Tibial nerve (tissue), 4 donors: ENCODE results near the gene SELPLG. TPM values are rescaled to one million over a fixed set of nuclear protein-coding genes. Genes with fewer than 3 reads are reported as not detected.

Source experiments
- DNase-seq, 2 donors: peaks; one replicate each; pipeline ENCODE4 v3.0.0-alpha.2; 2019; ENCODE audit warnings: low spot score in 2 of 2
- H3K27ac ChIP-seq, 4 donors: fragments of 200-600 bp; sonication (generic) in 3 of 4; one replicate each; pipeline ENCODE4 v1.5.1; 2017 to 2019; ENCODE audit warnings: mild to moderate bottlenecking in 1 of 4
- H3K27me3 ChIP-seq, 2 donors: fragments of 200-600 bp; sonication (generic) in 1 of 2; one replicate each; pipeline versions ENCODE4 v1.5.1 to v1.6.0; 2017 to 2019
- H3K36me3 ChIP-seq, 3 donors: fragments of 200-600 bp; sonication (generic); one replicate each; pipeline ENCODE4 v1.5.1; 2018 to 2019
- H3K4me1 ChIP-seq, 4 donors: fragments of 200-600 bp; sonication (generic) in 3 of 4; one replicate each; pipeline ENCODE4 v1.5.1; 2017 to 2019
- H3K4me3 ChIP-seq, 4 donors: fragments of 200-600 bp; sonication (generic) in 3 of 4; one replicate each; pipeline ENCODE4 v1.5.1; 2017 to 2019; ENCODE audit warnings: mild to moderate bottlenecking in 1 of 4, moderate library complexity in 1 of 4
- H3K9me3 ChIP-seq, 4 donors: fragments of 200-600 bp; sonication (generic) in 3 of 4; one replicate each; pipeline ENCODE4 v1.5.1; 2017 to 2019
- CTCF ChIP-seq, 5 experiments: fragments of 200-600 bp in 3 of 5; fragments of 450-650 bp in 2 of 5; sonication (generic) in 3 of 5; IDR thresholded peaks; one replicate each; pipeline ENCODE4 v1.5.1; 2016 to 2019; ENCODE audit warnings: antibody characterized with exemption in 5 of 5, mild to moderate bottlenecking in 3 of 5, moderate library complexity in 2 of 5
- EP300 ChIP-seq, 2 donors: sonication (generic); formaldehyde crosslinking; IDR thresholded peaks; one replicate each; pipeline ENCODE4 v1.6.1; 2017; ENCODE audit warnings: antibody characterized with exemption in 2 of 2, mild to moderate bottlenecking in 1 of 2
- POLR2A ChIP-seq, 2 donors: fragments of 450-650 bp; IDR thresholded peaks; one replicate each; pipeline ENCODE4 v1.6.1; 2017; ENCODE audit warnings: antibody characterized with exemption in 2 of 2, mild to moderate bottlenecking in 2 of 2, moderate library complexity in 2 of 2
- WGBS, 2 donors: methylation state at CpG; one replicate each; pipeline ENCODE4 v1.1.5; 2018; 5-methylcytosine and 5-hydroxymethylcytosine counted together
- total RNA-seq, 4 donors: library from RNA; depleted of rRNA; stranded (reverse); fragments of >200 nt; gene quantifications; one replicate each; pipeline ENCODE4 v1.1.0, GENCODE V29; 2016

Gene SELPLG
- total RNA-seq, 4 donors from 2014 or later: 4.5 to 15.1 (median 9.2) TPM

GRCh38 chr12:108644811-108645120 lies 11.1 kb upstream of the SELPLG start:
- Histone ChIP-seq H3K9me3 (no peaks in the 10 kb centered on the region), H3K27me3 (no peaks in the 10 kb centered on the region), H3K4me1 (peaks cover 0 to 63% (median 23%) of the 10 kb centered on the region in 4 donors), H3K4me3 (no peak overlapping the region), H3K36me3 (peaks cover 0 to 37% (median 0%) of the 10 kb centered on the region in 3 donors), H3K27ac (peak overlapping the region in 3 of 4 donors; percentile 51 to 79 (median 63))
- 69 to 83% methylated on average over 7 of the region's 7 CpGs for WGBS, 2 donors
- TF ChIP-seq EP300 (IDR thresholded peaks at IDR 0.05): no peak
- no peak for TF ChIP-seq CTCF (IDR thresholded peaks at IDR 0.05)
- TF ChIP-seq POLR2A (IDR thresholded peaks at IDR 0.05): no peak
- DNase-seq: no peak

- TF ChIP-seq CTCF (IDR thresholded peaks at IDR 0.05) (no peak), EP300 (IDR thresholded peaks at IDR 0.05) (peak in 1 of 2 donors; percentile 75)
- peak in 1 of 2 donors; percentile 46 for DNase-seq
- Histone ChIP-seq H3K4me1 (peaks cover 0 to 69% (median 28%) of the 10 kb centered on the region in 4 donors), H3K27ac (peak overlapping the region in 3 of 4 donors; percentile 51 to 79 (median 63)), H3K27me3 (no peaks in the 10 kb centered on the region), H3K9me3 (no peaks in the 10 kb centered on the region), H3K36me3 (peaks cover 0 to 34% (median 0%) of the 10 kb centered on the region in 3 donors), H3K4me3 (no peak overlapping the region)
- WGBS, 2 donors: 32 to 37% methylated on average over 18 of the region's 18 CpGs
Measured at GRCh38 chr12:108643941-108644810, 10.5 kb upstream of the SELPLG start.

GRCh38 chr12:108642899-108643654 lies 9.4 kb upstream of the SELPLG start:
- peak overlapping the region in 2 of 4 donors; percentile 51 to 79 for H3K27ac ChIP-seq
- 94 to 98% methylated on average over 1 of the region's 1 CpG for WGBS, 2 donors
- peaks cover 0 to 78% (median 39%) of the 10 kb centered on the region in 4 donors for H3K4me1 ChIP-seq
- H3K9me3 ChIP-seq: no peaks in the 10 kb centered on the region
- H3K27me3 ChIP-seq: no peaks in the 10 kb centered on the region
- no peak overlapping the region for H3K4me3 ChIP-seq
- no peak for DNase-seq
- H3K36me3 ChIP-seq: peaks cover 0 to 23% (median 0%) of the 10 kb centered on the region in 3 donors
- TF ChIP-seq CTCF (IDR thresholded peaks at IDR 0.05) (no peak), EP300 (IDR thresholded peaks at IDR 0.05) (no peak), POLR2A (IDR thresholded peaks at IDR 0.05) (no peak)

GRCh38 chr12:108642269-108642870 lies 8.7 kb upstream of the SELPLG start:
- TF ChIP-seq EP300 (IDR thresholded peaks at IDR 0.05) (no peak), POLR2A (IDR thresholded peaks at IDR 0.05) (no peak), CTCF (IDR thresholded peaks at IDR 0.05) (no peak)
- Histone ChIP-seq H3K27me3 (no peaks in the 10 kb centered on the region), H3K9me3 (no peaks in the 10 kb centered on the region), H3K4me3 (no peak overlapping the region), H3K4me1 (peaks cover 0 to 78% (median 44%) of the 10 kb centered on the region in 4 donors), H3K27ac (peak overlapping the region in 1 of 4 donors; percentile 21), H3K36me3 (peaks cover 0 to 16% (median 0%) of the 10 kb centered on the region in 3 donors)
- no peak for DNase-seq
- WGBS, 2 donors: 87% methylated on average over 16 of the region's 16 CpGs
